ENCODE measurements around the gene PMFBP1. TPM values are rescaled to one million over a fixed set of nuclear protein-coding genes. Genes with fewer than 3 reads are reported as not detected.

Gene PMFBP1
- polyA plus RNA-seq, 3 donors, result 2.0 to 4.1 (median 2.5) TPM

DNA sequence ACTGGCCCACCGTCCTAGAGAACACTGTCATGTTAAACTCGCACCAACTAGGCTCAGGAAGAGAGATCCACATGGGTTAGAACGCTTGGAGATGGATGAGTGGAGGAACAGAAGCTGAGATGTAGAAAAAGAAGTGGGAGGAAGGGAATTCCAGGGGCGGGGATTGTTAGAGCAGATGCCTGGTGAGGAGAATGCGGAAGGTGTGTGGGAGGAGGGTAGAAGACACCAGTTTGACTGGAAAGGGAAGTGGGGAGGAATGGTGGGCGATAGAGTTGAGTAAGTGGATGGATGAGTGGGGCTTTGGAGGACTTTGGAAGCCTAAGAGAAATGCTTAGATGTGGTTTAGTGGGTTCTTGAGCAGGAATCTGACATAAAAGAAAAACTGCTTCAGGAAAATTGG, 40.9 kb downstream of the PMFBP1 start:
- DNase-seq (ENCODE audit: low read depth in 3 of 3, low spot score in 2 of 3), result no peak

DNA sequence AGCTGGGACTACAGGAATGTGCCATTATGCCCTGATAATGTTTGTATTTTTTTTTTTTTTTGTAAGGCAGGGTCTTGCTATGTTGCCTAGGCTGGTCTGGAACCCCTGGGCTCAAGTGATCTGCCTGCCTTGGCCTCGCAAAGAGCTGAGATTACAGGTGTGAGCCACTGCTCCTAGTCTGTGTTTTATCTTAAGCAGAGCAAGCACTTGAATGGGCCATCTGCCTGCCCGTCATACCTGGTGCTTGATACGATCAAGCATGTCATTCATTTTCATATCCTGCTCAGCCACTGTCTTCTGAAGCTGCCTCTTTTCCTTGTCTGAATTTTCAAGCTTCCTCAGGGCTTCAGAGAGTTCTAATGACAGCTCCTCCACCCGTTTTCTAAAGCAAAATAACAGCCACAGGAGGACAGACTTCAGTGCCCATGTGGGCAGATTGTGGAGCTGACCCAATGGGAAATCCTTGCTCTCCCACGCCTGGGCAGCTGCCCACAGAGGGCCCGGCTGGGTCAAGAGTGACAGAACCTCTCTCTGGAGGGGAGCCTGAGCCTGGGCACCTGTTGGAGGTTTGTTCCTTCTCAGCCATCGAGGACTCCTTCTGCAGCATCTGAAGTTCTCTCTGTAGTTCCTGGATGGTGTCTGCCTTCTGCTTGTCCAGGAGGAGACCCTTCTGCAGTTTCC, 41.8 kb downstream of the PMFBP1 start:
- DNase-seq (ENCODE audit: low read depth in 3 of 3, low spot score in 2 of 3), result no peak

DNA sequence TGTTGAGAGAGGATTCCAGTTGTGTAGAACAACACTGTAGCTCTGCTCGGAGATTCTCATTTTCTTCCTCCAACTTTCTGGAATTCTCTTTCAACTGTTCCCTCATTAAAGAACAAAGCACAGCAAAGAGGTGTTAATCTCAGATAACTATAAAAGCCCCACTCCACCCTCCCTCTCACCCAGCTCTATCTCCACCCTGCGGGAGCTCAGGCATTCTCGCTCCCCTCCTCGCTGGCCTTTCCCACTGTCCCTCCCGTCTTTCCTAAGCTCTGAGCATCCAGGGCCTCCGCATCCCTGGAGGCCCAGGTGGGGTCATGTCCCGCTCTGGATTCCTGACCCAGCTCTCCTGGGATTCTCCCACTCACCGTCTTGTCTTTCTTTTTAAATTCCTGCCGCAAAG, 43.3 kb downstream of the PMFBP1 start:
- DNase-seq (ENCODE audit: low read depth in 3 of 3, low spot score in 2 of 3), result no peak

DNA sequence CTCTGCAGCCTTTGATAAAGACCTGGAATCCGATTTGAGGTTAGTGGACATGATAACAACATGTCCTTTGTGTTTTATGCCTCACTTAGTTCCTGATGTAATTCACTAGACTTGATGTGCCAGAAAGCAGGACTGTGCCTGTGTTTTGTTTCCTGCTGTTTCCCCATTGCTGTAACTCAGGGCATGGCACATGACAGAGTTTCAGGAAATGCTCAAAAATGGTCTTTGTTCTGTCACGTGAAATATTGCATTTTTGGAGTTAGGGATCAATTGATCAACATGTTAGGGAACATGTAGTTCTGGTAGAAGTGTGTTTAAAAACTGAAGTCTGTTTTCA, 45.6 kb downstream of the PMFBP1 start:
- DNase-seq (ENCODE audit: low read depth in 3 of 3, low spot score in 2 of 3), result no peak

DNA sequence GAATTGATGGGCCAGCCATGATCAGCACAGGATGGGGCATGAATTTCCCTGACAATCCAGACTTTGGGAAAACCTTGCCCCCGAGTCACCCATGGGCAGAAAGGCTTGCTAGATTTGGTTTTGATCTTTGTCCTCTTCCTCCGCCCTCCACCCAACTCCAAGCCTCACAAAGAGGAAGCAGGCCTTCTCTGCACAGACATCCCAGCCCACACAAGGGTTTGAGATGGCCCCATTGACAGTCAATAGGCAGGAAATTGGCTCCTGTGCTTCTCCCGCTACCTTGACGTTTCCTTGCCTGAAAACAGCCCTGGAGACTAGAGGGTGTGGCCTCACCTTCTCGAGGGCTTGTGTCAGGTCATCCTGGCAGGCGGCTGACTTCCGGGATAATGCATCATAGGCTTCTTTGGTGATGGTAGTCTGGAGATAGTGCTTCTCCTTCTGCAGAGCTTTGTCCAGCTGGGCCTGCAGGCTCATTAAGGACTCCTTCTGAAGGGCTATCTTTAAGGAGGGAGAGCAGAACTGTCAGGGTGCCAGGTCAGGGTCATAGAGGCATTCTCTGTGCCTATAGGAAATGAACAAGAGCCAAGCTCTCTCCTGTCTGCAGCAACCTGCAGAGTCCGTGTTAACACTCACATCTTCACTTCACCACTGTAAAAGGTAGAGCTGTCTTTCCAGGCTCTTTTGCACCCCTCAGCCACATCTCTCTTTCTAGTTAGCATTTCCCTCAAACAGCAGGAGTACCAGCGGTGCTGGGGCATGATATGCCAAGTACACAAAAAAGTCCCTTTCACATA, 46.1 kb downstream of the PMFBP1 start:
- DNase-seq (ENCODE audit: low read depth in 3 of 3, low spot score in 2 of 3), result no peak

DNA sequence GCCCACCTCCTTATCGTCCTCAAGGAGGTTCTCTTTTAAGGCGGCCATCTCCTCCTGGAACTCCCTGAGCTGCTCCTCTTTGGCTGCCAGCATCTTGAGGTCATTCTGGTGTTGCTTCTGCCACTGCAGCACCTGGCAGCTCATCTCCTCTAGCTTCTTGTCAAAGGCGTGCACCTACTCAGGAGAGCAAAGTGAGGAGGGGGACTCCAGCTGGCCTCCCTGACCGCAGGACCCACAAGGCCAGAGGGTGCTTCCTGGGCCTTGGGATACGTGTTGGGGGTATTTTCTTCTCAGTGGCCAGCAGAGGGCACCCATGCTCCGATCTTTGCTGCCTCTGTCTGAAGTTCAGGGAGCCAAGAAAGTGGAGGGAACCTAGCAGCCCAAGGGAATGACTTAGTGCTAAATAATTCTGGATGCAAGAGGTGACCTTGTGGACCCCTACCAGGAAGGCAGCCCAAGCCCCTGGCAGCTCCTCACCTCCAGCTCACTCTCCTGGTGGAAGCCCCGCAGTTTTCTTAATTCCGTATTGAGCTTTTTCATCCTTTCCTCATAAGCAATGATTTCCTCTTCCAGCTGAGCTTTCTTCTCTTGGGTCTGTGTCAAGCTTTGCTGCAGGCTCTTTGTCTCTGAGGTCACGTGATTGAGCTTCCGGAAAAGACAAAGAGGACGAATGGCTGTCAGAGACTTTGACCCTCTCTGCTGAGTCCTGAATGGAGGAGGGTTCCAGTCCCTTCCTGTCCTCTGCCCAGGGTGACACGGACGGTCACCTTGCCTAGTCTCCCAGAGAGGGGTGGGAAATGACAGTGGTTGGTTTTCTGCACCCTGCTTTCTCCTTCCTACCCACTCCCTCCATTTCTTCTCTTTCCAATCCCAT, 47.0 kb downstream of the PMFBP1 start:
- peak; percentile 33 to 54 (median 39) for DNase-seq (ENCODE audit: low read depth in 3 of 3, low spot score in 2 of 3)

DNA sequence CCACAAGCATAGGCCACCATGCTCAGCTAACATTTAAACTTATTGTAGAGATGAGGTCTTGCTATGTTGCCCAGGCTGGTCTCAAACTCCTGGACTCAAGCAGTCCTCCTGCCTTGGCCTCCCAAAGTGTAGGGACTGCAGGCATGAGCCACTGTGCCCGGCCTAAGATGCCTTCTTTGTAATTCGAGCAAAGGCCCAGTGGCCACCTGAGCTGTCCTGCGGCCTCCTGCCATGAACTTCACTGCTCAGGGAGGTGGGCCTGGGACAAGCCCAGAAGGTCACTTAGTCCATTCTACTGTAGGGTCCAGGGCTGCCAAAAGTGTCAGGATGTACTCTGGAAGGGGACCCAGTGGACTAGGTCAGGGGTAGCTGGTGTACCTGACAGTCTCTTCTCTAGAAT, 47.8 kb downstream of the PMFBP1 start:
- no peak for DNase-seq (ENCODE audit: low read depth in 3 of 3, low spot score in 2 of 3)

DNA sequence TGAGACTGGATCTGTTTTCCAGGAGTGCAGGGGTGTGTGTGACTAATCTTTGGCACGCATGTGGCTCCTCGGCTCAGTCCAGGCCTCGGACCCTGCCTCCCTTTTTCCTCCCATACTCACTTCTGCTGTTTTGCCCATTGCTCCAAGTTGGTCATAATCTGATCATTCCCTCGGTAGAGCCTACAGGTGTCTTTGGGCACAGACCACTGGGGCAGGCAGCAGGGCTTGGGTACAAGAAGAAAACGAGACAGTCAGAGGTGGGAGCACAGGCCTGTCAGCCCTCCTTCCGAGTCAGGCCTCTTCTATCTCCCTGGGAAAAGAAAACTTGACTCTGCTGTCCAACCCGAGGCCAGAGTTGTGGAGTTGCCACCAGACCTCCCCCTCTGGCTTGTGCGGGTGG, 48.5 kb downstream of the PMFBP1 start:
- no peak for DNase-seq (ENCODE audit: low read depth in 3 of 3, low spot score in 2 of 3)

DNA sequence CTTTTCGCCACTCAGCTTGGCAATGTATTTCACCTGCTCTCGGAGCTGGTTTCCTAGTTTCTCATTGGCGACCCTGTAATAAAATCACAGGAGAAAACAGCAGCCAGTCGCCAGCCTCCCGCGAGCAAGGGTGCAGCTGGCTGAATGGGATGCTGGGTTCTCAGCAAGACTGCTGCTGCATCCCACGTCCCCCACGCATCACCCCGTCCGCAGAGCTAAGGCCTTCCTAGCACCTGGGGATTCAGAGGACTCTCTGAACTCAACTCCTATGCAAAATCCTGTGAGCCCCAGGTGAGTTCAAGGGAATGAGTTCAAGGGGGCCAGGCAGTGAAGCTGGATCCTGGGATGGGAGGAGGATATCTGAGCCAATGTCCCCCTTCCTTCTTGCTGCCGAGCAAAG, 49.0 kb downstream of the PMFBP1 start:
- DNase-seq (ENCODE audit: low read depth in 3 of 3, low spot score in 2 of 3), result no peak

DNA sequence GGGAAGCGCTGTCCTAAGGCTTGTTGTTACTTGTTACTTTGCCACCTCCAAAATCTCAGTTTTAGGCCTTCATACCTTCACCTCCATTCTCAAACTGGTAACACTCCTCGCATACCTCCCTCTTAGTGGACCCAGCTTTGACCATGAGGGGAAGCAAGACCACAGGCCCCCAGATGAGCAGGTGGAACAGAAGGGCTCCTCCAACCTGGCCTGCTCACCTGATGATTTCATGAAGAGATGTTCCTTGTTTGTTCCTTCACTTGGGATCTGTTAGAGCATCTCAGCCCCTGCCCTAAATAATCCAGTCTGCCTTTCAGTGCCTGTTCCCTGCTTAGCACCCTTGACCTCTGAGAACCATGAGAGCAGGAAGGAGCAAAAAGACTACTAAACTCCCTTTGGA, 49.6 kb downstream of the PMFBP1 start:
- DNase-seq (ENCODE audit: low read depth in 3 of 3, low spot score in 2 of 3), result no peak

DNA sequence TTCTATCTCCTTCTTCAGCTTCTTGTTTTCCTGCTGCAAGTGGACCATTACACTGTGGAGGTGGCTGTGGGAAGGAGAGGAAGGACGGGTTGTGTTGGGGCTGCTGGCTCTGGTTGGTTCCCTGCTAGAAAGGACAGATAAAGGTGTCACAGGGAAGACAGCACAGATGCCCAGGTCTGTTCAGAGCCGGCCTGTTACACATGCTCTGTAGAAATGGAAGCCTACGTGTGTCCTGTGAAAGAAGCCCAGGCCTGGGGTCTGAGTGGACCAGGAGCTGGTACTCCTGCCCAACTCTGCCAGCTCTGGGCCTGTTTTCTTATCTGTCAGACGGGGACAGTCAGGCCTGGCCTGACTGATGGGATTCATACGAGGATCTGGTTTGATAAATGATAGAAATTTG, 51.9 kb downstream of the PMFBP1 start:
- no peak for DNase-seq (ENCODE audit: low read depth in 3 of 3, low spot score in 2 of 3)

DNA sequence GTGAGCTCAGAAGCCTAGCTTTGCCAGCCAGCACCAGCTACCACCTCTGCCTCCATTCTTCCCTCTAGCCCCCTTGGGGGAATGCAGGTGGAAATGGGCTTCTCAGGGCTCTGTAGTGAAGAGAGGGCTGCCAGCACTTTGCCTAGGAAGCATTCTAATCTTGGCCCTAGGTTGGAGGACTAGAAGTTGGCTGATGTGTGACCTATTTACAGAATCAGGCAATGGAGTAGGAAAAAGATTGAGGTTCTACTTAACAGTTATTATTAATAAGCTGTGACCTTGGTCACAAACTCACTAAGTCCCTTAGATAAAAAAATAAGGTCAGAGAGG, 58.4 kb downstream of the PMFBP1 start:
- no peak for DNase-seq (ENCODE audit: low read depth in 3 of 3, low spot score in 2 of 3)

DNA sequence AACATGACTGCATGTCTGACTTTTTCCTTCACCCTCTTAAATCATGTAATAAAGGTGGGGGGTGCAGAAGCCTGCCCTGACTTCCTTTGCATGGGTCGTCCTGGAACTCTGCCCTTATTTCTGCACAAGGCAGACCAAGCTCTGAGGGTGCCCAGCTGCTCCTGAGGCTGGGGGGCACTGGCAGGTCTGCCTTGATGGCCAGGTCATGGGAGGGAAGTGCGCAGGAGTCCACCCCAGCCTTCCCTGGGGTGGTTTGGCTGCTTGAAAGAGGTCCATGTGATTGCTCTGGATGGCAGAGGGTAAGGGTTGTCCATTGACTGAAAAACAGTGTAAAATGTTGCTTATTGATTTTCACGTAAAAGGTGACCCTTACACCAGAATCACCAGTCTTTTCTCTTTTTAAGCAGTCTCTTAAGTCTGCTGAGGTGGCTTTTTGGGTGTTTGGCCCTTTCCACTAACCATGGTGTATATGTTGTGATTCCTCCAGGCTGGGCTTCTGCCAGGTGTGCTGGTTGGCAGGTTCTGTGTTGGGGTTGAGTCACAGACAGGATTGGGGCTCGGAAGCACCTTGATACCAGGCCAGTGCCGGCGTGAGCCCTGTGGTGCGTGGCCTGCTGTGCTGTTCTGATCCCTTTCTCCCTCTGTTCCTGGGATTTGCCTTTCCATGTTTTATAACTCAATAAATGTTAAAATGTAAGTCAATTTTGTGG, 58.9 kb downstream of the PMFBP1 start:
- DNase-seq (ENCODE audit: low read depth in 3 of 3, low spot score in 2 of 3), result no peak

DNA sequence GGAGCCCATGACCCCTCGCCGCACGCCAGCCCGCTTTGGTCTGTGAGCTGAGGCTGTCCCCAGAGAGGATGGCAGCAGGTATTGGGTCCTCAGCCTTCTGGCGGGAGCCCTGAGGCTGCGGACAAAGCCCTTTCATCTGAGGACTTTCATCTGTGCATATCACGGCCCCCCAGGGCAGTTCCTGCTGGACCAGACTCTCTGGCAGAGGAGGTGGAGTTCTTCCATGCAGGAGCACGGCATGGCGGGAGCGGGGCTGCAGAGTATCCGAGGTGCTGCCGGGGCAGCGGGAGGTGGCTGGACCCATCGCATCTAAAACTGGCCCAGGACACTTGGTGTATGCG, 59.5 kb downstream of the PMFBP1 start:
- DNase-seq (ENCODE audit: low read depth in 3 of 3, low spot score in 2 of 3), result no peak

DNA sequence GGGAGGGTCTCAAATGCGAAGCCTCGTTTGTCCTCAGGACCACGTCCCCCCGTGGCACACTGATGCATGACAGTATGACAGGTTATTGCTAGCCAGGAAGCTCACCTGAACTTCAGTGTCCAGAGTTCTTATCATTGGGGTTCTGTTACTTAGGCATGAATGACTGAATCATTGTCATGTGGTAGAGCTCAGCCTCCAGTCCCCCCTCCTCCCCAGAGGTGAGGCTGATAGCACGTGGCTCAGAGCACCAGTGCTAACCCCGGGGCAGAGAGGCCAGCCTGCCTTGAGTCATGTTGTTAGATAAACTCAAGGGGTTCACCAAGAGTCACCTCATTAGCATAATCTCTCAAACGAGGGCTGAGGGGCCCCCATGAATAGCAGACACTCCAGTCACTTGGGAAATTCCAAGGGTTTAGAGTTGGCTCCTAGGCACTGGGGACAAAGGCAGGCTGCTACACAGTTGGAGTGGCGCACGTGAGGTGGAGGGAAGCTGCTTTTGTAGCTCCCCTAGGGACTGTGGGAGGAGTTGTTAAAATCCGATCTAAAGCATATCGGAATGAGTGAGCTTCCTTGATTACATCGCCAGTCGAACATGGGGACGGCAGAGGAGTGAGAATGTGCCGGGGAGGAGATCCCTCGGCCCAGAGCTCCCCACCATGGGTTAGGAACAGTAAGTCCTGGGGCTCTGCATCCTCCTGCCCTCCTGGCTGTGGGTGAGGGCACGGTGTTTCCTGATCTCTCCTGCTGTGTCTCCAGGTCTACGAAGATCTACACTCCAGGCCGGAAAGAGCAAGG, 60.1 kb downstream of the PMFBP1 start:
- no peak for DNase-seq (ENCODE audit: low read depth in 3 of 3, low spot score in 2 of 3)

DNA sequence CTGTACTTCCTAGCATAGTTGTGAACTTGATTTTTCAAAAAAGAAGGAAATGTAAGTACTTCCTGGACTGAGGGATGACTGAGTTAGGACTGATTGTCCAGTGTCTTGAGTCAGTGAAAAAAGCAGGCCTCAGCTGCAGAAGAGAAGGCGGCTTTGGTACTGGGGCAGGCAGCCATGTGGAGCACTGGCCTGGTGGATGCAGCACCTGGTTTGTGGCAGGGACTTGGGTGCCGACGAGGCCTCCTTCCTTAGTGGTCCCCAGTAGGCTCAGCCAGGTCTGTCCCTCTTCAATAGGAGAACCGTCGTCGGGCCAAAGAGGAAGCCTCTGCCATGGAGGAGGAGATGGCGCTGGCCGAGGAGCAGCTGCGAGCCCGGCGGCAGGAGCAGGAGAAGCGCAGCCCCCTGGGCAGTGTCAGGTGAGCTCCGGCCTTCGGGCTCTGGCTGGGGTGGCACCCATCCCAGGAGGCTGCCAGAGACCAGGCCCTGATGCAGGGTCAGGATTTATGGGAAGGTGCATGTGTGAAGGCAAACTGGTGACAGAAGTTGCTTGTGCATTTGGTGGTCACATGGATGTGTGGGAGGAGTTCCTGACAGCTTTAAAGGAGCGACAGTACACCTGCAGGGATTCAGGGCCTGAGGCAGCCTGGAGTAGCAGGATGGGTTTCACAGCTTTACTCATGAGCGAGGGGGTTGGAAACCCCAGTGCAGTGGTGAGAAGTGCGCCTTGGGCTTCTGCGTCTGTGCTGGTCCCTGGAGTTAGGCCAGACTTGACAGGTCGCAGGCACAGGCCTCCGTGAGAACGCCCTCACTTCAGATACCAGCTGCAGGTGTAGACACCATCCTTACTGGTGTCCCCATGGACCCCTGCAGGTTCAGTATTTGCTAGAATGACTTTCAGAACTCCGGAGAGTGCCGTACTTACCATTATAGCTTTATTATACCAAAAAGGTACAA, 61.0 kb downstream of the PMFBP1 start:
- no peak for DNase-seq (ENCODE audit: low read depth in 3 of 3, low spot score in 2 of 3)

DNA sequence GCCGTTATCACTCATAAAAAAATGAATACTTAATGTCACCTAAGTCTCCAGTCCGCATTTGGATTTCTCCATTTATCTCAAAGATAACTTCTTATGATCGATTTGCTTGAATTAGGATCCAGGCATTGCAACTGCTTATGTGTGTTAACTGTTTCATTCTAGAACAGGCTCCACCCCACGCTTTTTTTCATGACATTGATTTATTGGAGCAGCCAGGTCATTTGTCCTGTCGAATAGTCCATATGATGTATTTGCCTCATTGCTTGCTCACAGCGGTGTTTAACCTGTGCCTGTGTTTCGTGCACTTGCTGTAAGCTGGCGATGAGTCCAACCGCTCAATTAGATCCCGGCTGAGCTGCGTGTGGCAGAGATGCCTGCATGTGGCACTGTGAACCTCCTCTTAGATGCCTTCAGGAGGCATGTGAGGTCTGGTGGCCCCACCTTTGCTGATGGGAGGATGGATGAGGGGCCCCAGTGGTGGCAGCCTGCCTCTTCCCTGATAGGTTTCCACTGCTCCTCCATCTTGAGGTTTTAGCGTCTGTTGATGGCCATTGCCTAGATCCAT, 61.9 kb downstream of the PMFBP1 start:
- no peak for DNase-seq (ENCODE audit: low read depth in 3 of 3, low spot score in 2 of 3)

DNA sequence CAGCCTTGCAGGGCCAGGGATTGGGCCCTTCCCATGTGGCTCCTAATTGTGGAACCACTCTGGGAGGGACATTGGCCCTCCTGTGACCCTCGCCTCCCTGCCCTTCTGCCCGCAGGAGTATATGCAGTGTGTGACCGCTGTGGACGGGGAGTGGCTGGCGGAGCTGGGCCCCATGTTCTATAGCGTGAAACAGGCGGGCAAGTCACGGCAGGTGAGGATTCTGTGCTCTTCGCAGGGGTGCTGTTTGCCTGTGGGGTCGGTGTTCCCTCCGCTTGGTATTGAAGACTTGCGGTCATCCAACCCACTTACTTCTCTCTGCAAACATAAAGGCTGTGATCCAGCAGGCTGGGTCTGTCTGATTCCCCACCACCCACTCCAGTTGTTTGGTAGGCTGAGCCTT, 62.7 kb downstream of the PMFBP1 start:
- no peak for DNase-seq (ENCODE audit: low read depth in 3 of 3, low spot score in 2 of 3)

Measured in right renal cortex interstitium (tissue), 3 donors.